ENCODE results near the gene GPX6.
A peak's percentile ranks its signal among the peaks of the same experiment; 100 is the strongest.
"Not testable (repeated sequence)": the region's sequence is repeated elsewhere in the genome, so short reads cannot be mapped to it uniquely, and the experiment has no call there.

GPX6 gene

DNA sequence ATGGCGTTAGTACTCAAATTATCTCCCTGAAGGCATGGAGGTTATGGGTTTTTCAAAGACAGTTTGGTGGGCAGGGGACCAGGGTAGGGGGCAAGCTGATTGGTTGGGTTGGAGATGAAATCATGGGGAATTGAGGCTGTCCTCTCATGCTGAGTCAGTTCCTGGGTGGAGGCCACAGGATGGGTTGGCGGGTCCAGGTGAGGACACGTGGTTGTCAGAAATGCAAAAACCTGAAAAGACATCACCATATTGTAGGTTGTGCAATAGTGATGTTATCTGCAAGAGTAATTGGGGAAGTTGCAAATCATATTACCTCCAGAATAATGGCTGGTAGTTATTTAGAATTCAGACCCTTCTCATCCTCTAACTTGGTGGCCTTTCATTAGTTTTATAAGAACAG lies 30.1 kb downstream of the GPX6 start:
- no peak for DNase-seq (ENCODE audit: low read depth)

- no peak for DNase-seq (ENCODE audit: low read depth)
Measured at GRCh38 chr6:28480253-28480932, 35.2 kb downstream of the GPX6 start.

DNA sequence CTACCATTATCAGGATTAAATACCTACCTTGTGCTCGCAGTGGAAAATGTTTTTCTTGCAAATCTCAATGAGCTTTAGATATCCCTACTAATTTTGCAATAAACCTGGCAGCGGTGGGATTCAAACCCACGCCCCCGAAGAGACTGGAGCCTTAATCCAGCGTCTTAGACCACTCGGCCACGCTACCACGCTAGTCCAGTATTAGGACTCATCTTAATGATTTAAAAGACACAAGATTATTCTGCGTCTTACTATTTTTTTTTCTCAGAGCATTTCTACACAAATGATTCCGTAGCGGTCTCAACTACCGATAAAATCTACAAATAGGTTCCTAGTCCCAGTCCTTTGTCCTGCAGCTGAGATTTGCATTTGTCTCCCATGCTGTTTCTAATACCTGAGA lies 37.1 kb downstream of the GPX6 start:
- DNase-seq (ENCODE audit: low read depth): no peak

- DNase-seq (ENCODE audit: low read depth): peak; percentile 84
Measured at GRCh38 chr6:28474441-28475219, 41.0 kb downstream of the GPX6 start.

DNA sequence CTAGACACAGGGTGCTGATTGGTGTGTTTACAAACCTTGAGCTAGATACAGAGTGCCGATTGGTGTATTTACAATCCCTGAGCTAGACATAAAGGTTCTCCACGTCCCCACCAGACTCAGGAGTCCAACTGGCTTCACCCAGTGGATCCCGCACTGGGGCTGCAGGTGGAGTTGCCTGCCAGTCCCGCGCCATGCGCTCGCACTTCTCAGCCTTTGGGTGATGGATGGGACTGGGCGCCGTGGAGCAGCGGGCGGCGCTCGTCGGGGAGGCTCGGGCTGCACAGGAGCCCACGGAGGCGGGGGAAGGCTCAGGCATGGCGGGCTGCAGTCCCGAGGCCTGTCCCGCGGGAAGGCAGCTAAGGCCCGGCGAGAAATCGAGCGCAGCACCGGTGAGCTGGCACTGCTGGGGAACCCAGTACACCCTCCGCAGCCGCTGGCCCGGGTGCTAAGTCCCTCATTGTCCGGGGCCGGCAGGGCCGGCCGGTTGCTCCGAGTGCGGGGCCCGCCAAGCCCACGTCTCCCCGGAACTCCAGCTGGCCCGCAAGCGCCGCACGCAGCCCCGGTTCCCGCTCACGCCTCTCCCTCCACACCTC lies 46.3 kb downstream of the GPX6 start:
- DNase-seq (ENCODE audit: low read depth): not testable (repeated sequence)

DNA sequence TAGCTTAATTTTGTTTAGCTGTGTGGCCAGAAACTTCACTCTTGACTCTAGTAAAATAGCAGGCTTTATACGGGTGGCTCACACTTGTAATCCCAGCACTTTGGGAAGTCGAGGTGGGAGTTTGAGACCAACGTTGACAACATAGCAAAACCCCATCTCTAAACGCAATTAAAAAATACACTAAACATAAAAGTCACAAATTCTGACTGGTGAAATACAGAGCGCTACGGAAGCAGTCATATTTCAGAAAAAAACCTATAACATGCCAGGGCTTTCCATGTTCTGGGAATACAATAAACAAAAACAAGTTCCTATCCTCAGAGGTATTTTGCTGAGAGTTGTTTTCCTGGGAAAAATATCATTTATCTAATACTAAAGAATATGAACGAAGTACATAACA lies 47.5 kb downstream of the GPX6 start:
- no peak for DNase-seq (ENCODE audit: low read depth)

DNA sequence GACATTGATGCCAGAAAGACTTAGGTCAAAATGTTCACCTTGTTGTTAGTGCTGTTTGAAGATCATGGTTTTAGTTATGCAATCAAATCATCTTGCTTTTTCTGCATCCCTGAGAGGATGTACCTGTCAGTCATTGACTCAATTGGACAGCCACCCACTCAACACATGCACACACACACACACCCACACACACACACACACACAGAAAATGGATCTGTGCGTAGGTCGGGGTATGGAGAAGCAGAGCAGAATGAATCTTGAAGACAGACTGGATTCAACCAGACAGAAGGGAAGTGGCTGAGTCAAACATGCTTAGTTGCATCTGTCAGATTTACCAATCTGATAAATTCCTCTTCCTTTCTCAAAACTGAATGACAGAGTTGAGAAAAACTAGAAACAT lies 53.2 kb downstream of the GPX6 start:
- DNase-seq (ENCODE audit: low read depth): no peak

- DNase-seq (ENCODE audit: low read depth): no peak
Measured at GRCh38 chr6:28458568-28458967, 57.0 kb downstream of the GPX6 start.
